ENCODE measurements around the gene CNIH1.

DNA sequence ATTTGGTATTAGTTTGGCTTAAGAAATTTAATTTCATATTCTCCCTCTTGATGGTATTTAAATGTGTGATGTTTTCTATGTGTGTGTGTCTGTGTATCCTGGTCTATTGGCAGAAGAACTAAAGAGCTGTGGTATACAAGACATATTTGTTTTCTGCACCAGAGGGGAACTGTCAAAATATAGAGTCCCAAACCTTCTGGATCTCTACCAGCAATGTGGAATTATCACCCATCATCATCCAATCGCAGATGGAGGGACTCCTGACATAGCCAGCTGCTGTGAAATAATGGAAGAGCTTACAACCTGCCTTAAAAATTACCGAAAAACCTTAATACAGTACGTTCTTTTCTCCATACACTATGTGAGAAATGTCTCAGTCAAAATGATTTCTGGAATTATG, 29.8 kb downstream of the CNIH1 start:
- TF ChIP-seq, protein P1, sequence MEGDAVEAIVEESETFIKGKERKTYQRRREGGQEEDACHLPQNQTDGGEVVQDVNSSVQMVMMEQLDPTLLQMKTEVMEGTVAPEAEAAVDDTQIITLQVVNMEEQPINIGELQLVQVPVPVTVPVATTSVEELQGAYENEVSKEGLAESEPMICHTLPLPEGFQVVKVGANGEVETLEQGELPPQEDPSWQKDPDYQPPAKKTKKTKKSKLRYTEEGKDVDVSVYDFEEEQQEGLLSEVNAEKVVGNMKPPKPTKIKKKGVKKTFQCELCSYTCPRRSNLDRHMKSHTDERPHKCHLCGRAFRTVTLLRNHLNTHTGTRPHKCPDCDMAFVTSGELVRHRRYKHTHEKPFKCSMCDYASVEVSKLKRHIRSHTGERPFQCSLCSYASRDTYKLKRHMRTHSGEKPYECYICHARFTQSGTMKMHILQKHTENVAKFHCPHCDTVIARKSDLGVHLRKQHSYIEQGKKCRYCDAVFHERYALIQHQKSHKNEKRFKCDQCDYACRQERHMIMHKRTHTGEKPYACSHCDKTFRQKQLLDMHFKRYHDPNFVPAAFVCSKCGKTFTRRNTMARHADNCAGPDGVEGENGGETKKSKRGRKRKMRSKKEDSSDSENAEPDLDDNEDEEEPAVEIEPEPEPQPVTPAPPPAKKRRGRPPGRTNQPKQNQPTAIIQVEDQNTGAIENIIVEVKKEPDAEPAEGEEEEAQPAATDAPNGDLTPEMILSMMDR (IDR thresholded peaks at IDR 0.05) = no peak
- no peak for TF ChIP-seq EP300 (IDR thresholded peaks at IDR 0.05)

Data from suprapubic skin (tissue), 3 donors.